ENCODE measurements around the gene CA11.

The CA11 gene

DNA sequence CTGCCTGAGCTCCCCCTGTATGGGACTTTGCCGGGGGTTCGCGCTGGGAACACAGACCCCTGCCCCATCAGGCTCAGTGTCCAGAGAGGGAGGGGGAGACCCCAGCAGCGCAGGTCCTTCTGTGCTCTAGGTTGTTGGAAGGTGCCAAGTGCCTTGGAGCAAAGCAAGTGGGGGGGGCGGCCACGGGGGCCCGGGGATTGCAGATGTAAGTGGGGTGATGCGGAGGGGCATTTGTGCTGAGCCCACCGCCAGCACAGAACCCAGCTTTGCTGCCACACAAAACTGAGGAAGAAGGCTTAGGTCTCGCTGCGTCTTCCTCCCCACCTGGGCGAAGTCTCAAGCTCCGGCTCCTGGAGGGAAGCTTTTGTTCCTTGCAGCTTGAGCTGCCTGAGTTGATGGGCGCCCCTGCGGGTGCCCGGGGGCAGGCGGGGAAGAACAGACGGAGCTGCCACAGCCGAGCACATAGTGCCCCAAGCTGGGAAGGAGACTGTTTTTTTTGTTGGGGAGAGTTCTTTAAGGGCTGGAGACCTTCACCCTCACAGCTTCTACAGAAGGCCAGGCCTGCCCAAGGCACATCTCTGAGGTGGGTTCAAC, 28.3 kb upstream of the CA11 start:
- TF ChIP-seq, protein P1, sequence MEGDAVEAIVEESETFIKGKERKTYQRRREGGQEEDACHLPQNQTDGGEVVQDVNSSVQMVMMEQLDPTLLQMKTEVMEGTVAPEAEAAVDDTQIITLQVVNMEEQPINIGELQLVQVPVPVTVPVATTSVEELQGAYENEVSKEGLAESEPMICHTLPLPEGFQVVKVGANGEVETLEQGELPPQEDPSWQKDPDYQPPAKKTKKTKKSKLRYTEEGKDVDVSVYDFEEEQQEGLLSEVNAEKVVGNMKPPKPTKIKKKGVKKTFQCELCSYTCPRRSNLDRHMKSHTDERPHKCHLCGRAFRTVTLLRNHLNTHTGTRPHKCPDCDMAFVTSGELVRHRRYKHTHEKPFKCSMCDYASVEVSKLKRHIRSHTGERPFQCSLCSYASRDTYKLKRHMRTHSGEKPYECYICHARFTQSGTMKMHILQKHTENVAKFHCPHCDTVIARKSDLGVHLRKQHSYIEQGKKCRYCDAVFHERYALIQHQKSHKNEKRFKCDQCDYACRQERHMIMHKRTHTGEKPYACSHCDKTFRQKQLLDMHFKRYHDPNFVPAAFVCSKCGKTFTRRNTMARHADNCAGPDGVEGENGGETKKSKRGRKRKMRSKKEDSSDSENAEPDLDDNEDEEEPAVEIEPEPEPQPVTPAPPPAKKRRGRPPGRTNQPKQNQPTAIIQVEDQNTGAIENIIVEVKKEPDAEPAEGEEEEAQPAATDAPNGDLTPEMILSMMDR (conservative IDR thresholded peaks at IDR 0.05; ENCODE audit: low read depth, low read length) = no peak
- DNase-seq (ENCODE audit: low read depth) = no peak
- H3K4me3 ChIP-seq (ENCODE audit: low read depth, low read length) = no peak overlapping the region

DNA sequence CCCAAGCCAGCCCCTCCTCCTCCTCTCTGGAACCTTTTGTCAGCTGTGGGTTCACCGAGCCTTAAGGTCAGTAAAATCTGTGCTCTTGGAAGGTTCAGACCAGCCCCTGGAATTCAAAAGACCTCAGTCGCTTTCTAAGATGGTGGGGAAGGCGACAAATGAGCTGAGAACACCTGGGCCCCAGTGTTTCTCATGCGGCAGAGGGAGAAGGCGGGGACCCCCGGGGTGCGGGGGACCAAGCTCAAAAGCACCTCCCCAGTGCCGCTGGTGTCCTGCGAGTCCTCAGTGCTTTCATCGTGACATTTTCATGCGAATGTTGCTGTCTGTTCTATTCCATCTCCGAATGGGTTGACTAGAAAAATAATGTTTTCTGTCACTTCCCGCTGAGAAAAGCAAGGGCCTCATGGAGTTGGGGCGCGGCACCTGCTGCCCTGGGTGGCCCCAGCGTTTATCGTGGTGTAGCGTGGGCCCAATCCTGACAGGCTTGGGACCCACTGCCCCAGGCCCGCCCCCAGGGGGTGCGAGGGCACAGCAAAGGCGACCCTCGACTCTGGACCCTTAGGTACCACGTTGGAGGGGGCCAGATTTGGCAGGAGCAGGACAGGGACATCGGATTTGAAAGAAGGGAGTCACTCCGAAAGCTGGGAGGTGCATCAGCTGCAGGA, 27.6 kb upstream of the CA11 start:
- TF ChIP-seq, protein P1 (conservative IDR thresholded peaks at IDR 0.05; ENCODE audit: low read depth, low read length) = no peak
- no peak overlapping the region for H3K4me3 ChIP-seq (ENCODE audit: low read depth, low read length)
- DNase-seq (ENCODE audit: low read depth) = no peak

DNA sequence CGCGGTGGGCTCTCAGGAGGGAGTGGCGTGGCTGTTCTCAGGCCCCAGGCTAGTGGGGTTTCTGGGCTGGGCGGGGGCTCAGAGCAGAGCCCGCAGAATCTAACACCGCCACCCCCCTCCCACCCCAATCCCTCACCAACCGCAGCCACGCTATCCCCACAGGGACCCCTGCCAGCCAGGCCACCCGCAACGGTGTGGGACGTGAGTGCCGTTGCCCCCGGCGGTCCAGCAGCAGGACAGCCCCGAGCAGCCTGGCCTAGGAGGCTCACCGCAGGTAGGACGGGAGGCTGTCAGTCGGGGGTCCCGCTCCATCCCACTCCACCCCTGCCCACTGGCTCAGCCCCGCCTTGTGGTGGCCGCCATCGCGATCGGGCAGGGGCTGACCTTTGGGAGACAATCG, 27.0 kb upstream of the CA11 start, which contains the start of gene NTN5:
Gene NTN5, minus strand, starts transcription at position 24 of the 400 bp plus-strand sequence. CDS start 2,031 bp downstream, outside the sequence.
- no peak for DNase-seq (ENCODE audit: low read depth)
- no peak within 1 kb of the TSS for H3K4me3 ChIP-seq (ENCODE audit: low read depth, low read length)
- TF ChIP-seq, protein P1 (conservative IDR thresholded peaks at IDR 0.05; ENCODE audit: low read depth, low read length) = no peak

DNA sequence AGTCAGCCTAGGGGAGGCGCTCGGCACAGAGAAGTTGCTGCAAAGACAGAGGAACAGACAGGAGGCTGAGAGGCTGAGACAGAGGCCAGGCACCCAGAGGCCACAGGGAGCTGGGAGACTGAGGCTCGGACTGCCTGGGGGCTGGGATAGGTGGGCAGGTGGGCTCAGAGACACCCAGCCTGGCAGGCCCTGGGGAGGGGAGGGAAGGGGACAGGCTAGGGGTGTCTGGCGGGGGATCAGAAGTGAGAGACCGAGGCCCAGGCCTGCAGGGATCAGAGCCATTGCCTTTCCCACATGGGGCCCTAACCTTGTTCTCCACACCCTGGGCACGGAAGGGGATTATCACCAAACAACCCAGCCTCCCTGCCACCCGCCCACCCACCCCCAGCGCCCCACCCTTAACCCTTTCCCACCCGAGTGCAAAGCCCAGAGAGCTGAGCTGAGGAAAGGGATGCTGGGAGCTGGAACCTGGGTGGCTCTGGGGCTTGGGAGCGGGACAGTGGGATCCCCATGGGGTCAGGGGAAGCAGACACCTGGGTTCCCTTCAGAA, 25.5 kb upstream of the CA11 start:
- DNase-seq (ENCODE audit: low read depth) = no peak
- no peak overlapping the region for H3K4me3 ChIP-seq (ENCODE audit: low read depth, low read length)
- TF ChIP-seq, protein P1 (conservative IDR thresholded peaks at IDR 0.05; ENCODE audit: low read depth, low read length) = no peak

DNA sequence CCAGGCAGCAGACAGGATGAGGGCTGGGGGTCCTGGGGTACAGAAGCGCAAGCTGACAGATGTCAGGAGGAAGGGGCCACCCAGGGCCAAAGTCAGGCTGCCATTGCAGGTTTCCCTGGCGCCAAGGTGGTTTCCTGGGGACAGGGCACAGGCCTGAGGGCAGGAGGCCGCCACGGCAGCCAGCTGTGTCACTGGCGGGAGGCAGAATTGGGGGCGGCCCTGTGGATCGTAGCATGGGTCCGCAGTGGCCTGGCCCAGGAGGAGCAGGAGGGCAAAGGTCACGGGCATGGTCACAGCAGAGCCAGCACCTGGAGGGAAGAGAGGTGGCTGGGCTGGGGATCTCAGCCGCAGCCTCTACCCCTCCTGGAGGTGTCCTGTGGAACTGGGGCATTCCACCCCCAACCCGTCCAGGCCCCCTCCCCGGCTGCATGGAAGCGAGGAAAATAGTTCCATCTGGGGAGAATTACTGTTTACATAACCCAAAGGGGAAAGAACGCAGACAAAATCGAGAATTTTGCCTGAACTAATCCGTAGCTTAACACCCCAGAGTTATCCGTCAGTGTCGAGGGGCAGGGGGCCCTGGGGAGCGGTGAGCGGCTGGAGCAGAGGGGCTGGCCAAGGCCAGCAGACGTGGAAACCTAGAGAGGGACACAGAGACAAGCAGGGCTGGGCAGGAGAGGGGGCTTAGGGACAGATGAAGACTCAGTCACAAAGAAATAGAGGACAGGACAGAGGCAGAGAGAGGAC, 24.9 kb upstream of the CA11 start:
- TF ChIP-seq, protein P1 (conservative IDR thresholded peaks at IDR 0.05; ENCODE audit: low read depth, low read length) = no peak
- H3K4me3 ChIP-seq (ENCODE audit: low read depth, low read length) = no peak overlapping the region
- DNase-seq (ENCODE audit: low read depth) = no peak

DNA sequence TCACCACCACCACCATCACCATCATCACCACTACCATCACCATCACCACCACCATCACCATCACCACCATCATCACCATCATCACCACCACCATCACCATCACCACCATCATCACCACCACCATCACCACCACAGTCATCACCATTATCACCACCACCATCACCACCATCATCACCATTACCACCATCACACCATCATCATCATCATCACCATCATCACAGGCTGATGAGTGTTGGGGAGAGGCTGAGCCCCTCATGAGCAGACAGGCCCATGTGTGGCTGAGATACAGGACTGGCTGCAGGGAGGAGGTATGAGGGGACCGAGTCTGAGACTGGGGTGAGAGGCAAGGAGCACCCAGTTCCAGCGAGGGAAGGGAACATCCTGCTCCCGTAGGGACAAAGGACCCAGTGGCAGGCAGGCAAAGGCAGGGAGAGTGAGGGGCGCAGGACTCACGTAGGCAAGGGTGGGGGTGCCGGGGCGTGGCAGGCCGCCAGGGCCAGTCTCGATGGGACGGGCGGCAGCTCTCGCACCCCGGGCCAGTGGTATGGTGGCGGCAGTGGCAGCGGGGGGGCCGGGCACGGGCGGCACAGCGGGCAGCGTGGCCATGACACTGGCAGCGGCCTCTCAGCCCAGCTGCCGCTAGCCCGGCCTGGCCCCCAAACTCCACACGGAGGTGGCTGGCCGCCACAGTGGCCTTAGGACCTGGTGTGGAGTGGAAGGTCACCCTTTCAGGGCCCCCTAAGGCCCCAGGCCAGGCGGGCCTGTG, 24.1 kb upstream of the CA11 start:
- H3K4me3 ChIP-seq (ENCODE audit: low read depth, low read length) = no peak overlapping the region
- TF ChIP-seq, protein P1 (conservative IDR thresholded peaks at IDR 0.05; ENCODE audit: low read depth, low read length) = no peak
- DNase-seq (ENCODE audit: low read depth) = no peak

All from choroid plexus epithelial cell (primary cell).